Effector memory CD8-positive, alpha-beta T cell (primary cell): Measurements from ENCODE around the gene PPFIBP2.
"Not testable (repeated sequence)": the region's sequence is repeated elsewhere in the genome, so short reads cannot be mapped to it uniquely, and the experiment has no call there.

Source experiments
- ATAC-seq: fragments of 150-1000 bp; cut with Tn5 transposase; replicated peaks from 2 replicates; pipeline ENCODE4 v1.10.0; 2021; ENCODE audit warnings: mild to moderate bottlenecking, moderate library complexity
- DNase-seq, 3 experiments: peaks; one replicate each; pipeline ENCODE4 v3.0.0; 2021
- H3K27ac Mint-ChIP-seq, 2 donors: one replicate each; pipeline ENCODE4 v1.8.0; 2022; ENCODE audit warnings: mild to moderate bottlenecking in 2 of 2, mixed read lengths in 2 of 2, moderate library complexity in 2 of 2
- H3K27me3 Mint-ChIP-seq, 2 donors: one replicate each; pipeline ENCODE4 v1.8.0; 2022; ENCODE audit warnings: mixed read lengths in 2 of 2
- H3K36me3 Mint-ChIP-seq: one replicate; pipeline ENCODE4 v1.8.0; 2022; ENCODE audit warnings: mild to moderate bottlenecking, moderate library complexity, mixed read lengths; ENCODE audit not compliant: insufficient read depth
- H3K4me1 Mint-ChIP-seq, 2 donors: one replicate each; pipeline ENCODE4 v1.8.0; 2022; ENCODE audit warnings: low read depth in 2 of 2, mixed read lengths in 2 of 2
- H3K4me3 Mint-ChIP-seq, 2 donors: one replicate each; pipeline ENCODE4 v1.8.0; 2022; ENCODE audit warnings: mild to moderate bottlenecking in 2 of 2, mixed read lengths in 2 of 2, moderate library complexity in 2 of 2
- H3K9me3 Mint-ChIP-seq, 2 donors: one replicate each; pipeline ENCODE4 v1.8.0; 2022; ENCODE audit warnings: mixed read lengths in 2 of 2

Gene PPFIBP2

DNA sequence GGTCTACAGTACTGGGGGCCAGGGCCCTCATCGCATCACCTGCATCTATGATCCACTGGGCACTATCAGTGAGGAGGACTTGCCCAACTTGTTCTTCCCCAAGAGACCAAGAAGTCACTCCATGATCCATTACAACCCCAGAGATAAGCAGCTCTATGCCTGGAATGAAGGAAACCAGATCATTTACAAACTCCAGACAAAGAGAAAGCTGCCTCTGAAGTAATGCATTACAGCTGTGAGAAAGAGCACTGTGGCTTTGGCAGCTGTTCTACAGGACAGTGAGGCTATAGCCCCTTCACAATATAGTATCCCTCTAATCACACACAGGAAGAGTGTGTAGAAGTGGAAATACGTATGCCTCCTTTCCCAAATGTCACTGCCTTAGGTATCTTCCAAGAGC lies 3.8 kb upstream of the PPFIBP2 start:
- Mint-ChIP-seq H3K36me3 (no peaks in the 10 kb centered on the region), H3K27ac (no peak overlapping the region), H3K27me3 (peaks cover 11 to 13% of the 10 kb centered on the region in 2 donors), H3K4me3 (no peak overlapping the region), H3K4me1 (peaks cover 4 to 16% of the 10 kb centered on the region in 2 donors), H3K9me3 (no peaks in the 10 kb centered on the region)
- no peak for DNase-seq
- ATAC-seq = no peak

- no peaks in the 10 kb centered on the region for H3K9me3 Mint-ChIP-seq
- DNase-seq (no peak), ATAC-seq (no peak)
- no peaks in the 10 kb centered on the region for H3K36me3 Mint-ChIP-seq
- peaks cover 5 to 9% of the 10 kb centered on the region in 2 donors for H3K27me3 Mint-ChIP-seq
- no peak overlapping the region for H3K27ac Mint-ChIP-seq
- peaks cover 8 to 18% of the 10 kb centered on the region in 2 donors for H3K4me1 Mint-ChIP-seq
- H3K4me3 Mint-ChIP-seq = no peak overlapping the region
These were observed 2.4 kb upstream of the PPFIBP2 start for GRCh38 chr11:7511401-7511800.

DNA sequence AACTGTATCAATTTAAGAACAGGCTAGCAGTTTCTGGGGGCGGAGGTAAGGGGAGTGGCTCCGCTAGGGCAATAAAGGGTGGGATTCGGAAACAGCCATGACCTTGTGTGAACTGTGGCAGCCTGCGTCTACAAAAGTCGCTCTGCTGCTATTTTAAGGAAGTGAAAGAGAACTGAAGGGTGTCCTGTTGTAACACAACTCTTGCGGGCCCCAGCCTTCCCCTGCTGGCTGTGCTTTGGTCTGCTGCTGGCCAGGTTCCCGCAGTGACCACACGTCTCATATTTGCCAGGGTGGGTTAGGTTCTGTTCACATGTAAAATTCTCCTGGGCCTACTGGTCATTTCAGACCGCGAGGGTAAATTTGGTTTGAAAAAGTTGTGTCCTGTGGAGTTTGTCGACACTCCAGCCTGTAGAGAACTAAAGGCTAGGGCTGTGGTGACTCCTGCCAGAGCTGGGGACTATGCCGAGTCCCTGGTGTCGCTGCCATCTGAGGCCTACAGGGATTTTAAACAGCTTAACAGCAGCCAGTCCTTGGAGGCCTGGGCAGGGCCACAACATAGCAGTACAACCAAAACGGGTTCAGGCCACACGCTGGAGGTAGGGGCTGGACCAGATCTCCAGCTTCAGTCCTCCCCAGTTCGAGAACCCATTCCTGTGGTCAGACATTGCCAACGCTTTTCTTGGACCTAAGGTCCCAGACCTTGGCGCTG lies 1.1 kb upstream of the PPFIBP2 start:
- ATAC-seq = peak; percentile 19
- peak in 1 of 3 experiments; percentile 6 for DNase-seq
- Mint-ChIP-seq H3K4me3 (peak overlapping the region; percentile 88 to 91), H3K36me3 (no peaks in the 10 kb centered on the region), H3K9me3 (no peaks in the 10 kb centered on the region), H3K4me1 (peaks cover 8 to 27% of the 10 kb centered on the region in 2 donors), H3K27me3 (no peaks in the 10 kb centered on the region), H3K27ac (peak overlapping the region; percentile 82 to 91)

DNA sequence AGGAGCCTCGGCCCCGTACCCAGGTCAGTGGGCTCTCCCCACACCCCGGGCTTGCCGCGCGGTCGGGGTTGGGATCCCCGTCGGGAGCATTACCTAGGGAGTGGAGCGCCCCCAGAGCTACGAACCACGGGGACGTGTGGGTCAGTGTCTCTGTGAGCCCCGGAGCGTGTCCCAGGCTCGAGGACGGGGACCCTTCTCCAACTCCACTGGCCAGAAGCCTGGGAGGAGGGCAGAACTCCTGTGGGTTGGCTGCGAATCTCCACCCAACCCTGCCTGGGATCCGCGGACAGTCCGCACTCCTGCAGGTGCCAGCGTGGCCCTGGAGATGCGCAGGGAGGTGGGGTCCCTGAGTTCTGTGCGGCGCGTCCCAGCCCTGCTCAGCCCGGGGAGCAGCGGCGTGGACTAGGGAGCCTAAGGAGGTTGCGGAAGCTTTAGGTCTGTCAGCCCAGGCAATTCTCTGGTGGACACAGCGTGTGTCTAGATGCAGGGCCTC lies 346 bp downstream of the PPFIBP2 start:
- peaks cover 10 to 27% of the 10 kb centered on the region in 2 donors for H3K4me1 Mint-ChIP-seq
- peak overlapping the region; percentile 88 to 91 for H3K4me3 Mint-ChIP-seq
- no peak overlapping the region for H3K27ac Mint-ChIP-seq
- ATAC-seq (no peak), DNase-seq (peak in 2 of 3 experiments; percentile 3 to 4)
- H3K9me3 Mint-ChIP-seq = no peaks in the 10 kb centered on the region
- no peaks in the 10 kb centered on the region for H3K36me3 Mint-ChIP-seq
- no peaks in the 10 kb centered on the region for H3K27me3 Mint-ChIP-seq

GRCh38 chr11:7515447-7515886 lies 1.7 kb downstream of the PPFIBP2 start:
- Mint-ChIP-seq H3K27me3 (no peaks in the 10 kb centered on the region), H3K27ac (no peak overlapping the region), H3K9me3 (no peaks in the 10 kb centered on the region), H3K4me3 (no peak overlapping the region), H3K36me3 (no peaks in the 10 kb centered on the region), H3K4me1 (peaks cover 10 to 27% of the 10 kb centered on the region in 2 donors)
- ATAC-seq = no peak
- DNase-seq = no peak

DNA sequence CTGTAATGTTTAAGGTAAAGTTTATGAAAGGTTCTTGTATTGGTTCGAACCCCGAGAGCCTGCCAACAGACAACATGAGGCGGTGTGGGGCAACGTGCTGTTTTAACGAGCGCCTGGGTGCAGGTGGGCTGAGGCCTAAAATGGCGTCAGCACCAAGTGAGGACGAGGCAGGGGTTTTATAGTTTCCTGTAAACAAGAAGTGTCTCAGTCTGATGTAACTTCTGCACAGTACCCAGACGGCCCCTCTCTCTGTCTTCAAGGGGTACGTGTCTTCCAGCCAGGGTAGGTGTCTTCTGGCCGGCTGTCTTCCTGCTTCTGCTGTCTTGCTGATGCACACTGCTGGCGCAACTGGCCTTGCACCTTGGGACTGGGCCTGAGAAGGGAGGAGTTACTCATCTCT lies 2.7 kb downstream of the PPFIBP2 start:
- Mint-ChIP-seq H3K27ac (peak overlapping the region in 1 of 2 donors; percentile 32), H3K9me3 (no peaks in the 10 kb centered on the region), H3K4me1 (peaks cover 10 to 27% of the 10 kb centered on the region in 2 donors), H3K36me3 (no peaks in the 10 kb centered on the region), H3K27me3 (no peaks in the 10 kb centered on the region), H3K4me3 (no peak overlapping the region)
- DNase-seq (no peak), ATAC-seq (no peak)

- not testable (repeated sequence) for H3K27ac Mint-ChIP-seq
These were observed 3.9 kb downstream of the PPFIBP2 start for GRCh38 chr11:7517743-7518142.

GRCh38 chr11:7518811-7519562 lies 5.2 kb downstream of the PPFIBP2 start:
- DNase-seq (no peak), ATAC-seq (no peak)
- Mint-ChIP-seq H3K4me1 (peaks cover 5 to 17% of the 10 kb centered on the region in 2 donors), H3K27me3 (no peaks in the 10 kb centered on the region), H3K9me3 (no peaks in the 10 kb centered on the region), H3K27ac (peak overlapping the region in 1 of 2 donors; percentile 8), H3K36me3 (no peaks in the 10 kb centered on the region), H3K4me3 (no peak overlapping the region)

More at GRCh38 chr11:7517743-7518142, 3.9 kb downstream of the PPFIBP2 start:
- H3K27me3 Mint-ChIP-seq, ATAC-seq, H3K9me3 Mint-ChIP-seq, DNase-seq, H3K36me3 Mint-ChIP-seq, H3K4me3 Mint-ChIP-seq: not testable (repeated sequence)
- peaks cover 10 to 23% of the 10 kb centered on the region in 2 donors for H3K4me1 Mint-ChIP-seq

- Mint-ChIP-seq H3K27me3 (no peaks in the 10 kb centered on the region), H3K4me1 (peaks cover 9 to 17% of the 10 kb centered on the region in 2 donors), H3K9me3 (no peaks in the 10 kb centered on the region), H3K36me3 (no peaks in the 10 kb centered on the region), H3K27ac (no peak overlapping the region), H3K4me3 (no peak overlapping the region)
- DNase-seq (no peak), ATAC-seq (no peak)
These were observed 6.5 kb downstream of the PPFIBP2 start for GRCh38 chr11:7520011-7520942.

DNA sequence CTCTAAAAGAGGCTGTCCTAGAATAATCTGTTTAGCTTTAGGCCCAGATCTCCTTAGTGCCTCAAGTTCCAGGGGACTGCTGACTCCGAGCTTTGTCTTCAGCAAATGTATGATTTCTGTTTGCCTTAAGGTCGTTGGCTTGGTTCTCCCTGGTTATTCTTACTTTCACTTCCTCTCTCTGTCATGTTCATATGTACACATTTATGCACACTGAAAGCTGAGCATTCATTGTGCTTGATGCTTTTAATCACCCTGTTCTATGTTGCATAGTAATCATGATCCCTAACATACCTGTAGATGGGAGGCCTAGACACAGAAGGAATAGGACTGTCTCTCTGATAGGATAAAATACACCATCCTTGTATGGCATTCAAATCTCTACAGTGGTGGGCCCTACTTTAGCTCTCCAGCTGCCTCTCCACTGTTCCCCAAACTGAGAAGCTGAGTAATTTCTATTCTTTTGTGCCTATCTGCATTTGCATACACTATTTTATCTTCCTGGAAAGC lies 7.2 kb downstream of the PPFIBP2 start:
- no peaks in the 10 kb centered on the region for H3K27me3 Mint-ChIP-seq
- ATAC-seq (peak; percentile 35), DNase-seq (no peak)
- no peak overlapping the region for H3K4me3 Mint-ChIP-seq
- no peaks in the 10 kb centered on the region for H3K36me3 Mint-ChIP-seq
- H3K27ac Mint-ChIP-seq = no peak overlapping the region
- no peaks in the 10 kb centered on the region for H3K9me3 Mint-ChIP-seq
- peaks cover 12 to 21% of the 10 kb centered on the region in 2 donors for H3K4me1 Mint-ChIP-seq

- H3K27ac Mint-ChIP-seq = no peak overlapping the region
- H3K27me3 Mint-ChIP-seq = no peaks in the 10 kb centered on the region
- H3K9me3 Mint-ChIP-seq = no peaks in the 10 kb centered on the region
- ATAC-seq (no peak), DNase-seq (no peak)
- no peak overlapping the region for H3K4me3 Mint-ChIP-seq
- H3K36me3 Mint-ChIP-seq = no peaks in the 10 kb centered on the region
- H3K4me1 Mint-ChIP-seq = peaks cover 17 to 20% of the 10 kb centered on the region in 2 donors
These were observed 8.3 kb downstream of the PPFIBP2 start for GRCh38 chr11:7522121-7522520.

DNA sequence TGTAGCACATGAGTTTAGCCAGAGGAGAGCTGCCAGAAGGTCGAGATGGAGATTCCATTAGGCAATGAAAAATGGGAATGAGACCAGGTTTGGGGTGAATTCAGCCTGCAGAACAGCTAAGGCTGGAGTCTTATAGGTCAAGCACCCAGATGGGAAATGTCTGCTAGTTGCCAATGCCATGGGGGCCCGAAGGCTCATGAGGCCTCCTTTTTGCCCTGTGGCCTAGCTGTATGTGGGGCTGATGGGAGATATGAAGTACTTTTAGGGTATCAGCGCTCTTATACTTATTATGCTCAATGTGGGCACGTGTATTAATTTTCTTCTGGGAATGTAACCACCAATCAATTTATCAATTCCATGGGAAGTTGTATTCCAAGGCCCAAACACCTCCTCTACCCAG lies 8.7 kb downstream of the PPFIBP2 start:
- ATAC-seq = no peak
- no peaks in the 10 kb centered on the region for H3K27me3 Mint-ChIP-seq
- H3K4me1 Mint-ChIP-seq = peaks cover 20 to 21% of the 10 kb centered on the region in 2 donors
- no peak overlapping the region for H3K27ac Mint-ChIP-seq
- H3K36me3 Mint-ChIP-seq = no peaks in the 10 kb centered on the region
- H3K9me3 Mint-ChIP-seq = no peaks in the 10 kb centered on the region
- DNase-seq = no peak
- no peak overlapping the region for H3K4me3 Mint-ChIP-seq
